ENCODE measurements around the gene WDR81. TPM values are rescaled to one million over a fixed set of nuclear protein-coding genes. Genes with fewer than 3 reads are reported as not detected.
A peak's percentile ranks its signal among the peaks of the same experiment; 100 is the strongest.
"Not testable (repeated sequence)": the region's sequence is repeated elsewhere in the genome, so short reads cannot be mapped to it uniquely, and the experiment has no call there.

WDR81 gene
- total and polyA plus RNA-seq, 3 donors from 2014 or later: 16.9 to 71.4 (median 58.4) TPM

GRCh38 chr17:1718362-1719165 lies 5.9 kb upstream of the WDR81 start:
- WGBS, 2 donors: 77 to 79% methylated on average over 17 to 19 of the region's 19 CpGs
- Histone ChIP-seq H3K27me3 (no peaks in the 10 kb centered on the region), H3K4me3 (no peak overlapping the region), H3K9me3 (no peaks in the 10 kb centered on the region), H3K27ac (peak overlapping the region; percentile 92 to 99), H3K4me1 (peaks cover 34% of the 10 kb centered on the region), H3K36me3 (ENCODE audit: low read depth, missing control alignments) (no peaks in the 10 kb centered on the region)
- TF ChIP-seq POLR2A (IDR thresholded peaks at IDR 0.05) (no peak), CTCF (IDR thresholded peaks at IDR 0.05) (no peak)
- intact Hi-C loops (cut with DNase I; ENCODE audit: low total_unique reads): no loop called here
- no peak for DNase-seq

GRCh38 chr17:1720856-1721386 lies 3.6 kb upstream of the WDR81 start:
- H3K27me3 ChIP-seq: no peaks in the 10 kb centered on the region
- WGBS, 2 donors: 41 to 44% methylated on average over 11 of the region's 11 CpGs
- no peaks in the 10 kb centered on the region for H3K9me3 ChIP-seq
- intact Hi-C loops (cut with DNase I; ENCODE audit: low total_unique reads): no loop called here
- H3K4me3 ChIP-seq: no peak overlapping the region
- DNase-seq: peak; percentile 82
- H3K4me1 ChIP-seq: peaks cover 34% of the 10 kb centered on the region
- no peaks in the 10 kb centered on the region for H3K36me3 ChIP-seq (ENCODE audit: low read depth, missing control alignments)
- no peak for TF ChIP-seq POLR2A (IDR thresholded peaks at IDR 0.05)
- peak; percentile 94 to 97 (median 95) for TF ChIP-seq CTCF (IDR thresholded peaks at IDR 0.05)
- no peak overlapping the region for H3K27ac ChIP-seq

- H3K9me3 ChIP-seq; intact Hi-C loops (cut with DNase I; ENCODE audit: low total_unique reads); H3K27me3 ChIP-seq; H3K27ac ChIP-seq; DNase-seq; H3K4me3 ChIP-seq; H3K36me3 ChIP-seq (ENCODE audit: low read depth, missing control alignments): not testable (repeated sequence)
- H3K4me1 ChIP-seq: peaks cover 40% of the 10 kb centered on the region
- WGBS, 2 donors: 95 to 96% methylated on average over 8 of the region's 8 CpGs
These were observed 2.5 kb upstream of the WDR81 start for GRCh38 chr17:1722022-1722421.

GRCh38 chr17:1724869-1725641 lies 551 bp downstream of the WDR81 start:
- intact Hi-C loops (cut with DNase I; ENCODE audit: low total_unique reads): no loop called here

More at GRCh38 chr17:1724869-1725641, 551 bp downstream of the WDR81 start:
- Histone ChIP-seq H3K4me3 (peak overlapping the region; percentile 66 to 72), H3K27me3 (no peaks in the 10 kb centered on the region), H3K4me1 (peaks cover 43% of the 10 kb centered on the region), H3K9me3 (no peaks in the 10 kb centered on the region), H3K27ac (peak overlapping the region; percentile 68 to 90), H3K36me3 (ENCODE audit: low read depth, missing control alignments) (no peaks in the 10 kb centered on the region)
- TF ChIP-seq POLR2A (IDR thresholded peaks at IDR 0.05) (no peak), CTCF (IDR thresholded peaks at IDR 0.05) (no peak)
- DNase-seq: no peak
- WGBS, 2 donors: 0 to 24% methylated on average over 2 to 39 of the region's 51 CpGs

Data from testis (tissue), 3 donors.